HG02973 (cell line): Measurements from ENCODE around the gene CCDC88C.

ENCODE experiments used
- ATAC-seq: cut with Tn5 transposase; IDR thresholded peaks from one replicate; pipeline ENCODE4 v1.9.1; 2021; ENCODE audit warnings: moderate library complexity; ENCODE audit not compliant: unreplicated experiment

Gene CCDC88C

GRCh38 chr14:91313852-91314251, 103.8 kb downstream of the CCDC88C start:
- ATAC-seq = no peak

GRCh38 chr14:91313154-91313850, 104.3 kb downstream of the CCDC88C start:
- ATAC-seq = no peak

GRCh38 chr14:91311284-91311662, 106.3 kb downstream of the CCDC88C start:
- no peak for ATAC-seq

- no peak for ATAC-seq
These were observed 106.9 kb downstream of the CCDC88C start for GRCh38 chr14:91310606-91311283.

- no peak for ATAC-seq
These were observed 107.8 kb downstream of the CCDC88C start for GRCh38 chr14:91309756-91310280.

GRCh38 chr14:91308337-91308736, 109.3 kb downstream of the CCDC88C start:
- no peak for ATAC-seq

GRCh38 chr14:91307652-91308051, 110.0 kb downstream of the CCDC88C start:
- ATAC-seq = no peak

GRCh38 chr14:91307046-91307445, 110.6 kb downstream of the CCDC88C start:
- no peak for ATAC-seq

GRCh38 chr14:91306547-91306946, 111.1 kb downstream of the CCDC88C start:
- no peak for ATAC-seq

GRCh38 chr14:91305650-91306431, 111.8 kb downstream of the CCDC88C start:
- ATAC-seq = no peak

- no peak for ATAC-seq
These were observed 113.7 kb downstream of the CCDC88C start for GRCh38 chr14:91303924-91304229.

GRCh38 chr14:91303091-91303923, 114.3 kb downstream of the CCDC88C start:
- peak; percentile 57 for ATAC-seq

GRCh38 chr14:91302391-91302790, 115.2 kb downstream of the CCDC88C start:
- ATAC-seq = no peak

GRCh38 chr14:91300957-91301356, 116.7 kb downstream of the CCDC88C start:
- no peak for ATAC-seq

- ATAC-seq = no peak
These were observed 117.2 kb downstream of the CCDC88C start for GRCh38 chr14:91300283-91300895.

GRCh38 chr14:91299121-91300115, 118.2 kb downstream of the CCDC88C start:
- no peak for ATAC-seq

GRCh38 chr14:91298576-91298975, 119.0 kb downstream of the CCDC88C start:
- ATAC-seq = no peak

- ATAC-seq = no peak
These were observed 120.4 kb downstream of the CCDC88C start for GRCh38 chr14:91297081-91297711.
